A172 (cell line): Measurements from ENCODE around the gene RAP1GAP2. TPM values are rescaled to one million over a fixed set of nuclear protein-coding genes. Genes with fewer than 3 reads are reported as not detected.
A peak's percentile ranks its signal among the peaks of the same experiment; 100 is the strongest.

Experiments used
- DNase-seq: peaks from one replicate; pipeline ENCODE4 v3.0.0-alpha.2; 2015; ENCODE audit warnings: low spot score
- total RNA-seq: library from RNA; depleted of rRNA; stranded (reverse); fragments of >200 nt; shearing (Covaris generic); gene quantifications from 2 replicates; pipeline ENCODE4 v1.2.3, GENCODE V29; 2014

The RAP1GAP2 gene
- total RNA-seq, 1 experiment from 2014 or later: 6.4 TPM

- DNase-seq: peak; percentile 92
Measured at GRCh38 chr17:2786176-2786881, 9.9 kb upstream of the RAP1GAP2 start.

- no peak for DNase-seq
Measured at GRCh38 chr17:2789700-2790099, 6.5 kb upstream of the RAP1GAP2 start.

- no peak for DNase-seq
Measured at GRCh38 chr17:2792366-2793169, 3.7 kb upstream of the RAP1GAP2 start.

- no peak for DNase-seq
Measured at GRCh38 chr17:2794111-2794803, 2.0 kb upstream of the RAP1GAP2 start.

GRCh38 chr17:2795441-2796163 lies 636 bp upstream of the RAP1GAP2 start:
- no peak for DNase-seq

- no peak for DNase-seq
Measured at GRCh38 chr17:2797226-2797625, 988 bp downstream of the RAP1GAP2 start.

- DNase-seq: no peak
Measured at GRCh38 chr17:2797637-2798036, 1.4 kb downstream of the RAP1GAP2 start.

- no peak for DNase-seq
Measured at GRCh38 chr17:2798188-2798587, 1.9 kb downstream of the RAP1GAP2 start.

- no peak for DNase-seq
Measured at GRCh38 chr17:2798678-2799077, 2.4 kb downstream of the RAP1GAP2 start.

GRCh38 chr17:2799653-2800052 lies 3.4 kb downstream of the RAP1GAP2 start:
- DNase-seq: no peak

- DNase-seq: no peak
Measured at GRCh38 chr17:2800367-2800766, 4.1 kb downstream of the RAP1GAP2 start.

GRCh38 chr17:2801841-2802240 lies 5.6 kb downstream of the RAP1GAP2 start:
- DNase-seq: no peak

- DNase-seq: no peak
Measured at GRCh38 chr17:2802574-2802973, 6.3 kb downstream of the RAP1GAP2 start.

GRCh38 chr17:2803386-2803785 lies 7.1 kb downstream of the RAP1GAP2 start:
- DNase-seq: no peak

- no peak for DNase-seq
Measured at GRCh38 chr17:2803971-2804370, 7.7 kb downstream of the RAP1GAP2 start.

- no peak for DNase-seq
Measured at GRCh38 chr17:2804912-2805311, 8.7 kb downstream of the RAP1GAP2 start.

- DNase-seq: no peak
Measured at GRCh38 chr17:2805961-2806360, 9.7 kb downstream of the RAP1GAP2 start.

GRCh38 chr17:2808367-2809335 lies 12.4 kb downstream of the RAP1GAP2 start:
- no peak for DNase-seq

GRCh38 chr17:2809337-2809736 lies 13.1 kb downstream of the RAP1GAP2 start:
- no peak for DNase-seq

GRCh38 chr17:2814049-2814448 lies 17.8 kb downstream of the RAP1GAP2 start:
- DNase-seq: no peak
